ENCODE measurements around the gene ZNF469.
"Not testable (repeated sequence)": the region's sequence is repeated elsewhere in the genome, so short reads cannot be mapped to it uniquely, and the experiment has no call there.

ZNF469 gene

GRCh38 chr16:88358023-88358420, 24.7 kb upstream of the ZNF469 start:
- Histone ChIP-seq H3K9ac (ENCODE audit: low read length) (no peak overlapping the region), H3K36me3 (ENCODE audit: control insufficient read depth, insufficient read depth, low read length) (no peaks in the 10 kb centered on the region), H3K27me3 (ENCODE audit: control insufficient read depth, insufficient read depth, low read length) (no peaks in the 10 kb centered on the region), H3K27ac (ENCODE audit: low read depth, low read length) (no peak overlapping the region), H3K4me3 (ENCODE audit: low read length) (no peak overlapping the region), H3K4me1 (ENCODE audit: control insufficient read depth, insufficient read depth, low read length) (no peaks in the 10 kb centered on the region)

DNA sequence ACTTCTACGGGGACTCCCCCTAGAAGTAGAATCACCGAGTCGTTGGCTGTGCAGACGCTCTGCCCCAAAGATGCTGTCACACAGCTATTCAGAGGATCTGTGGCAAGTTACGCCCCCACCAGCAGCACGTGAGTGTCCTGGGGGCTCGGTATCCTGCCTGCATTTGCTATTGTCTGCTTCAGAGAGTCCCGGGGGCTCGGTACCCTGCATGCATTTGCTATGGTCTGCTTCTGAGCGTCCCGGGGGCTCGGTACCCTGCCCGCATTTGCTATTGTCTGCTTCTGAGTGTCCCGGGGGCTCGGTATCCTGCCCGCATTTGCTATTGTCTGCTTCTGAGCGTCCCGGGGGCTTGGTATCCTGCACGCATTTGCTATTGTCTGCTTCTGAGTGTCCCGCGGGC, 23.8 kb upstream of the ZNF469 start:
- no peak overlapping the region for H3K27ac ChIP-seq (ENCODE audit: low read depth, low read length)
- no peaks in the 10 kb centered on the region for H3K4me1 ChIP-seq (ENCODE audit: control insufficient read depth, insufficient read depth, low read length)
- H3K9ac ChIP-seq (ENCODE audit: low read length) = no peak overlapping the region
- H3K27me3 ChIP-seq (ENCODE audit: control insufficient read depth, insufficient read depth, low read length) = no peaks in the 10 kb centered on the region
- H3K36me3 ChIP-seq (ENCODE audit: control insufficient read depth, insufficient read depth, low read length) = no peaks in the 10 kb centered on the region
- H3K4me3 ChIP-seq (ENCODE audit: low read length) = no peak overlapping the region

DNA sequence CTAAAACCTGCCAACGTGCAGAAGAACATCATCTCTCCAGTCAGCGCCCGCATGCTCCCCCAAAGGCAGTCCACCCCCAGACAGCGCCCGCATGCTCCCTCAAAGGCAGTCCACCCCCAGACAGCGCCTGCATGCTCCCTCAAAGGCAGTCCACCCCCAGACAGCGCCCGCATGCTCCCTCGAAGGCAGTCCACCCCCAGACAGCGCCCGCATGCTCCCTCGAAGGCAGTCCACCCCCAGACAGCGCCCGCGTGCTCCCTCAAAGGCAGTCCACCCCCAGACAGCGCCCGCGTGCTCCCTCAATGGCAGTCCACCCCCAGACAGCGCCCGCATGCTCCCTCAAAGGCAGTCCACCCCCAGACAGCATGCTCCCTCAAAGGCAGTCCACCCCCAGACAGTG, 22.4 kb upstream of the ZNF469 start:
- H3K27ac ChIP-seq (ENCODE audit: low read depth, low read length); H3K36me3 ChIP-seq (ENCODE audit: control insufficient read depth, insufficient read depth, low read length); H3K9ac ChIP-seq (ENCODE audit: low read length); H3K4me3 ChIP-seq (ENCODE audit: low read length); H3K27me3 ChIP-seq (ENCODE audit: control insufficient read depth, insufficient read depth, low read length); H3K4me1 ChIP-seq (ENCODE audit: control insufficient read depth, insufficient read depth, low read length): not testable (repeated sequence)

GRCh38 chr16:88360999-88361398, 21.8 kb upstream of the ZNF469 start:
- Histone ChIP-seq H3K27me3 (ENCODE audit: control insufficient read depth, insufficient read depth, low read length) (no peaks in the 10 kb centered on the region), H3K36me3 (ENCODE audit: control insufficient read depth, insufficient read depth, low read length) (no peaks in the 10 kb centered on the region), H3K9ac (ENCODE audit: low read length) (no peak overlapping the region), H3K27ac (ENCODE audit: low read depth, low read length) (no peak overlapping the region), H3K4me3 (ENCODE audit: low read length) (no peak overlapping the region), H3K4me1 (ENCODE audit: control insufficient read depth, insufficient read depth, low read length) (no peaks in the 10 kb centered on the region)

DNA sequence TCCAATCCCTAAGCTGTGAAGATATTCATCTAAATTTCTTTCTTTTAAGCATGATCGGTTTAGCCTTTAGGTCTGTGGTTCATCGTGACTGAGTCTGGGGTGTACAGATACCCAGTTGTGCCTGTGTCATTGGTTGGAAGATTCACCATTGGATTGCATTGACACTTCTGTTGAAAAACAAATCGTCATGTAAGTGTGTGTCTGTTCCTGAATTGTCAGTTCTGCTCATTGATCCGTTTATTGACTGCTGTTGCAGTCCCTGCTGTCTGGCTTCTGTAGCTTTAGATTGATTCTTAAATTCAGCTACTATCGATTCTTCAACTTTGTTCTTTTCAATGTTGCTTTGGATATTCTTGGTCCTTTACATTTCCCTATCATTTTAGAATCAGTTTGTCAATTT, 21.0 kb upstream of the ZNF469 start:
- Histone ChIP-seq H3K9ac (ENCODE audit: low read length) (no peak overlapping the region), H3K36me3 (ENCODE audit: control insufficient read depth, insufficient read depth, low read length) (no peaks in the 10 kb centered on the region), H3K4me1 (ENCODE audit: control insufficient read depth, insufficient read depth, low read length) (no peaks in the 10 kb centered on the region), H3K27me3 (ENCODE audit: control insufficient read depth, insufficient read depth, low read length) (no peaks in the 10 kb centered on the region), H3K27ac (ENCODE audit: low read depth, low read length) (no peak overlapping the region), H3K4me3 (ENCODE audit: low read length) (no peak overlapping the region)

DNA sequence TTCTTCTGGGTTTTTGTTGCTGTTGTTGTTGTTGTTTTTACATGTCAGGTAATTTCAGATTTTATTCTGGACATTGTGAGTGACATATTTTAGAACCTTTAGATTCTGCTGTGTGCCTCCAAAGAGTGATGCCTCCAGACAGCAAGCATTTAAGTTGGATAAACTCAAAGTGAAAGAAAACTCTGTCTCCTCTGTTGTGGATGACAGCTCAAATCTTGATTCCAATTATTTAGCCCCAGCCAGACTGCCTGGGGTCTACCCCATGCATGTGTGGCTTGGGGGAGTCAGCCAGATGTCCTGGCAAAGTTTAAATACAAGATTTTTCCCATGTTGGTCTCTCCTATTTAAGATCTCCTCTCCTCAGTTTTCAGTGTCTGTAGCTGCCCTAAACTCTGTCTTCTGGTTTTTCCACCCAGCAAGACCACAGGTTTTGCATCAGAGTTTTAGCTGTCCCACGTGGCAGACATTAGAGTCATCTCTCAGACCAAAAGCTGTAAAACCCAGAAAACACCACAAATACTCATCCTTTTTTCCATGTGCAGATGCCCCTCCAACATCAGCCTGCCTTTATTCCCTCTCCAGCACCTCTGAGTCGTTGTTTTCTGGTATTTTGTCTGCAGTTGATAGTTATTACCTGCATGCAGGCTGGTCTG, 19.4 kb upstream of the ZNF469 start:
- Histone ChIP-seq H3K4me1 (ENCODE audit: control insufficient read depth, insufficient read depth, low read length) (no peaks in the 10 kb centered on the region), H3K9ac (ENCODE audit: low read length) (no peak overlapping the region), H3K27ac (ENCODE audit: low read depth, low read length) (no peak overlapping the region), H3K4me3 (ENCODE audit: low read length) (no peak overlapping the region), H3K36me3 (ENCODE audit: control insufficient read depth, insufficient read depth, low read length) (no peaks in the 10 kb centered on the region), H3K27me3 (ENCODE audit: control insufficient read depth, insufficient read depth, low read length) (no peaks in the 10 kb centered on the region)

- no peak overlapping the region for H3K4me3 ChIP-seq (ENCODE audit: low read length)
- no peaks in the 10 kb centered on the region for H3K4me1 ChIP-seq (ENCODE audit: control insufficient read depth, insufficient read depth, low read length)
- H3K36me3 ChIP-seq (ENCODE audit: control insufficient read depth, insufficient read depth, low read length) = no peaks in the 10 kb centered on the region
- no peak overlapping the region for H3K9ac ChIP-seq (ENCODE audit: low read length)
- H3K27ac ChIP-seq (ENCODE audit: low read depth, low read length) = no peak overlapping the region
- H3K27me3 ChIP-seq (ENCODE audit: control insufficient read depth, insufficient read depth, low read length) = no peaks in the 10 kb centered on the region
Measured at GRCh38 chr16:88365244-88365865, 17.4 kb upstream of the ZNF469 start.

- no peaks in the 10 kb centered on the region for H3K27me3 ChIP-seq (ENCODE audit: control insufficient read depth, insufficient read depth, low read length)
- H3K36me3 ChIP-seq (ENCODE audit: control insufficient read depth, insufficient read depth, low read length) = no peaks in the 10 kb centered on the region
- H3K9ac ChIP-seq (ENCODE audit: low read length) = no peak overlapping the region
- H3K27ac ChIP-seq (ENCODE audit: low read depth, low read length) = no peak overlapping the region
- H3K4me1 ChIP-seq (ENCODE audit: control insufficient read depth, insufficient read depth, low read length) = no peaks in the 10 kb centered on the region
- no peak overlapping the region for H3K4me3 ChIP-seq (ENCODE audit: low read length)
Measured at GRCh38 chr16:88366032-88366703, 16.6 kb upstream of the ZNF469 start.

DNA sequence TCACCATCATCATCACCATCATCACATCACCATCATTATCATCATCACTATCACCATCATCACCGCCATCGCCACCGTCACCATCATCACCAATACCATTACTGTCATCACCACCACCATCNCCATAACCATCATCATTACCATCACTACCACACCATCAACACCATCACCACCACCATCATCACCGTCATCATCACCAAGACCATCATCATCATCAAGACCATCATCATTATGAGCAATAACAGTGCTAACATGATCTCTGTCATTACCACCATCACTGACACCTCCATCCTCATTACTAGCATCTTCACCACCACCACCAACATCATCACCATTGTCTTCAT, 16.1 kb upstream of the ZNF469 start:
- H3K27ac ChIP-seq (ENCODE audit: low read depth, low read length) = no peak overlapping the region
- H3K27me3 ChIP-seq (ENCODE audit: control insufficient read depth, insufficient read depth, low read length) = no peaks in the 10 kb centered on the region
- no peak overlapping the region for H3K9ac ChIP-seq (ENCODE audit: low read length)
- H3K4me1 ChIP-seq (ENCODE audit: control insufficient read depth, insufficient read depth, low read length) = no peaks in the 10 kb centered on the region
- H3K36me3 ChIP-seq (ENCODE audit: control insufficient read depth, insufficient read depth, low read length) = no peaks in the 10 kb centered on the region
- no peak overlapping the region for H3K4me3 ChIP-seq (ENCODE audit: low read length)

DNA sequence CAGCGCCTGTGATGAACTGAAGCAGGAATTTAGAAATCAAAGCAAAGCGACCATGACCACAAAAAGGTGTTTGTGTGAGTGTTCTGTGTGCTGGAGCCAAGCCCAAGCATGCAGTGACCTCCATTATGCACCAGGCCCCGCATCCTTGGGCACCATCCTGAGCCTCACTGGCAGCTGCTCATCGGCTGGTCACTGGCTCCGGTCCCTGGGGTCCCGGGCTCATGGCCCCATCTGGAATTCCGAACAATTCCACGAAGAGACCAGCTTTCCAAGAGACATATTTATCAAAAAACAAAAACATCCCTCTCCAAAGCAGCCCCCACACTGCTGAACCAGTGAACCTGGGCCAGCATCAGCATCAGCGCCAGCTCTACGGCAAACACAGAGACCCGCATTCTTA, 15.2 kb upstream of the ZNF469 start:
- H3K36me3 ChIP-seq (ENCODE audit: control insufficient read depth, insufficient read depth, low read length) = no peaks in the 10 kb centered on the region
- H3K4me3 ChIP-seq (ENCODE audit: low read length) = no peak overlapping the region
- H3K27ac ChIP-seq (ENCODE audit: low read depth, low read length) = no peak overlapping the region
- H3K4me1 ChIP-seq (ENCODE audit: control insufficient read depth, insufficient read depth, low read length) = no peaks in the 10 kb centered on the region
- no peak overlapping the region for H3K9ac ChIP-seq (ENCODE audit: low read length)
- H3K27me3 ChIP-seq (ENCODE audit: control insufficient read depth, insufficient read depth, low read length) = no peaks in the 10 kb centered on the region

DNA sequence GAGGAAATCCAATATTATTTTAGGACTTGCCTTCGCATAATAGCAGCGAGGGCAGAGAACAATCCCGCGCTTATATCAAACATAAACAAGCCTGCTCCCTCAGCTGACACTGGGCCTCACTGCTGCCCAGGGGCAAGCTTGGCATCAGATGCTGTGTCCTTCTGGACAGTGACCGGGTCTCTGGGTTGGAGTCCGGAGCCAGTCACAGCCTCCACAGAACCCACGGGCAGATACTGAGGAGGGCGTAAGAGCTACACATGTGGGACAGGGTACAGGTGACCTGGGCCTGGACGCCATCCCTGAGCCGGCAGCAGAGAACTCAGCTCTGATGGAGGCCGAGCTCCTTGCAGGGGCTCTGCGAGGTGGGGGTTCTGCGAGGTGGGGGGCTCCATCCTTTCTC, 14.7 kb upstream of the ZNF469 start:
- no peaks in the 10 kb centered on the region for H3K4me1 ChIP-seq (ENCODE audit: control insufficient read depth, insufficient read depth, low read length)
- no peaks in the 10 kb centered on the region for H3K27me3 ChIP-seq (ENCODE audit: control insufficient read depth, insufficient read depth, low read length)
- H3K9ac ChIP-seq (ENCODE audit: low read length) = no peak overlapping the region
- H3K27ac ChIP-seq (ENCODE audit: low read depth, low read length) = no peak overlapping the region
- no peaks in the 10 kb centered on the region for H3K36me3 ChIP-seq (ENCODE audit: control insufficient read depth, insufficient read depth, low read length)
- no peak overlapping the region for H3K4me3 ChIP-seq (ENCODE audit: low read length)

DNA sequence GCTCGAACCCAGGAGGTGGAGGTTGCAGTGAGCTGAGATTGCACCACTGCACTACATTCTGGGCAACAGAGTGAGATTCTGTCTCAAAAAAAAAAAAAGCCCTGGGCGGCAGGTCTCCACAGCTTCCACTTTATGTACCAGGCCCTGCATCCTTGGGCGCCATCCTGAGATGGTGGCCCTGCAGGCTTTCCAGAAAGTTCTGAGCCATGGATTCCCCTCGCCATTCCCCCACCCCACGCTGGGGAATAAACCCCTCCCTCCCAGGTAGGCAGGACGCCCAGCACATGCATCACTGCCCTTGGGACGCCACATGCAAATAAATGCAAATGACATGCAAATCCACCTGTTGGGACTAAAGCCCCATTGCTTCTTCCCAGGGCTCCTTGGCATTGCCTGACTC, 13.8 kb upstream of the ZNF469 start:
- Histone ChIP-seq H3K27me3 (ENCODE audit: control insufficient read depth, insufficient read depth, low read length) (peaks cover 3% of the 10 kb centered on the region), H3K36me3 (ENCODE audit: control insufficient read depth, insufficient read depth, low read length) (no peaks in the 10 kb centered on the region), H3K9ac (ENCODE audit: low read length) (no peak overlapping the region), H3K27ac (ENCODE audit: low read depth, low read length) (no peak overlapping the region), H3K4me1 (ENCODE audit: control insufficient read depth, insufficient read depth, low read length) (no peaks in the 10 kb centered on the region), H3K4me3 (ENCODE audit: low read length) (no peak overlapping the region)

GRCh38 chr16:88369447-88370008, 13.2 kb upstream of the ZNF469 start:
- peaks cover 3% of the 10 kb centered on the region for H3K27me3 ChIP-seq (ENCODE audit: control insufficient read depth, insufficient read depth, low read length)

More at GRCh38 chr16:88369447-88370008, 13.2 kb upstream of the ZNF469 start:
- Histone ChIP-seq H3K4me1 (ENCODE audit: control insufficient read depth, insufficient read depth, low read length) (no peaks in the 10 kb centered on the region), H3K36me3 (ENCODE audit: control insufficient read depth, insufficient read depth, low read length) (no peaks in the 10 kb centered on the region), H3K27ac (ENCODE audit: low read depth, low read length) (no peak overlapping the region), H3K4me3 (ENCODE audit: low read length) (no peak overlapping the region), H3K9ac (ENCODE audit: low read length) (no peak overlapping the region)
